ENCODE results near the gene VAC14. TPM values are rescaled to one million over a fixed set of nuclear protein-coding genes. Genes with fewer than 3 reads are reported as not detected.

VAC14 gene
- polyA plus RNA-seq, 3 donors = 20.7 to 49.4 (median 31.1) TPM

GRCh38 chr16:70728150-70728549 is 72.8 kb downstream of the VAC14 start:
- DNase-seq = no peak
- no peak overlapping the region for H3K9ac ChIP-seq (ENCODE audit: insufficient read depth, low read length, poor library complexity, severe bottlenecking)
- H2AFZ ChIP-seq (ENCODE audit: insufficient read depth, low read depth, low read length, poor library complexity, severe bottlenecking) = no peak overlapping the region
- H3K4me3 ChIP-seq (replicated peaks in 1 of 3; ENCODE audit: low read depth in 2 of 3, low read length in 3 of 3) = no peak overlapping the region
- no peaks in the 10 kb centered on the region for H3K79me2 ChIP-seq (ENCODE audit: insufficient read depth, low read length)
- peak overlapping the region in 1 of 7 donors; percentile 42 for H3K27ac Mint-ChIP-seq
- H3K9me3 Mint-ChIP-seq = no peaks in the 10 kb centered on the region
- peaks cover 6% of the 10 kb centered on the region for H3K4me1 Mint-ChIP-seq
- peaks cover 68 to 93% of the 10 kb centered on the region in 2 donors for H3K36me3 Mint-ChIP-seq
- H3K4me2 ChIP-seq (replicated peaks; ENCODE audit: extremely low read depth, low read length, poor library complexity, severe bottlenecking) = no peak overlapping the region
- H3K27ac ChIP-seq (ENCODE audit: low read depth in 1 of 2, low read length in 2 of 2) = no peak overlapping the region
- H3K4me1 ChIP-seq (ENCODE audit: control insufficient read depth in 1 of 2, insufficient read depth in 2 of 2, low read length in 2 of 2) = no peaks in the 10 kb centered on the region
- intact Hi-C loops (cut with micrococcal nuclease) = no loop called here
- TF ChIP-seq CTCF (IDR thresholded peaks at IDR 0.05) = no peak
- H3K27me3 ChIP-seq (ENCODE audit: control insufficient read depth in 2 of 2, insufficient read depth in 2 of 2, low read length in 2 of 2) = no peaks in the 10 kb centered on the region
- WGBS (ENCODE audit: insufficient coverage) = 7% methylated on average over 3 of the region's 9 CpGs
- H3K9me3 ChIP-seq (replicated peaks in 1 of 2; ENCODE audit: control insufficient read depth in 1 of 2, insufficient read depth in 1 of 2, low read length in 2 of 2) = no peaks in the 10 kb centered on the region
- no peak overlapping the region for H3K4me3 Mint-ChIP-seq
- H3K36me3 ChIP-seq (replicated peaks in 1 of 2; ENCODE audit: control insufficient read depth in 1 of 2, insufficient read depth in 2 of 2, low read length in 2 of 2) = peaks cover 52 to 98% of the 10 kb centered on the region in 2 donors
- peaks cover 14% of the 10 kb centered on the region for H4K20me1 ChIP-seq (ENCODE audit: insufficient read depth, low read length)
- peaks cover 0 to 2% (median 0%) of the 10 kb centered on the region in 3 donors for H3K27me3 Mint-ChIP-seq (ENCODE audit: low read depth in 3 of 3)

GRCh38 chr16:70726892-70727361 is 74.0 kb downstream of the VAC14 start:
- Histone ChIP-seq H3K4me3 (replicated peaks in 1 of 3; ENCODE audit: low read depth in 2 of 3, low read length in 3 of 3) (no peak overlapping the region), H2AFZ (ENCODE audit: insufficient read depth, low read depth, low read length, poor library complexity, severe bottlenecking) (no peak overlapping the region), H3K27ac (ENCODE audit: low read depth in 1 of 2, low read length in 2 of 2) (no peak overlapping the region), H3K27me3 (ENCODE audit: control insufficient read depth in 2 of 2, insufficient read depth in 2 of 2, low read length in 2 of 2) (no peaks in the 10 kb centered on the region), H3K36me3 (replicated peaks in 1 of 2; ENCODE audit: control insufficient read depth in 1 of 2, insufficient read depth in 2 of 2, low read length in 2 of 2) (peaks cover 61 to 97% of the 10 kb centered on the region in 2 donors), H3K9me3 (replicated peaks in 1 of 2; ENCODE audit: control insufficient read depth in 1 of 2, insufficient read depth in 1 of 2, low read length in 2 of 2) (no peaks in the 10 kb centered on the region), H4K20me1 (ENCODE audit: insufficient read depth, low read length) (peaks cover 11% of the 10 kb centered on the region), H3K4me2 (replicated peaks; ENCODE audit: extremely low read depth, low read length, poor library complexity, severe bottlenecking) (no peak overlapping the region), H3K9ac (ENCODE audit: insufficient read depth, low read length, poor library complexity, severe bottlenecking) (no peak overlapping the region), H3K79me2 (ENCODE audit: insufficient read depth, low read length) (no peaks in the 10 kb centered on the region), H3K4me1 (ENCODE audit: control insufficient read depth in 1 of 2, insufficient read depth in 2 of 2, low read length in 2 of 2) (no peaks in the 10 kb centered on the region)
- DNase-seq = no peak
- Mint-ChIP-seq H3K27me3 (ENCODE audit: low read depth in 3 of 3) (peaks cover 0 to 2% (median 0%) of the 10 kb centered on the region in 3 donors), H3K27ac (no peak overlapping the region), H3K4me3 (no peak overlapping the region), H3K4me1 (peaks cover 6% of the 10 kb centered on the region), H3K9me3 (no peaks in the 10 kb centered on the region), H3K36me3 (peaks cover 68 to 96% of the 10 kb centered on the region in 2 donors)
- intact Hi-C loops (cut with micrococcal nuclease) = no loop called here
- TF ChIP-seq CTCF (IDR thresholded peaks at IDR 0.05) = no peak
- WGBS (ENCODE audit: insufficient coverage) = 100% methylated on average over 5 of the region's 9 CpGs
